TTC549 (cell line): Measurements from ENCODE around the gene RFFL.
"Not testable (repeated sequence)": the region's sequence is repeated elsewhere in the genome, so short reads cannot be mapped to it uniquely, and the experiment has no call there.

Experiments
- FAIRE-seq: peaks from 2 replicates; lab custom pipeline; 2012; peaks lifted over from hg19 to GRCh38; lab: Jason Lieb, UNC

The RFFL gene

DNA sequence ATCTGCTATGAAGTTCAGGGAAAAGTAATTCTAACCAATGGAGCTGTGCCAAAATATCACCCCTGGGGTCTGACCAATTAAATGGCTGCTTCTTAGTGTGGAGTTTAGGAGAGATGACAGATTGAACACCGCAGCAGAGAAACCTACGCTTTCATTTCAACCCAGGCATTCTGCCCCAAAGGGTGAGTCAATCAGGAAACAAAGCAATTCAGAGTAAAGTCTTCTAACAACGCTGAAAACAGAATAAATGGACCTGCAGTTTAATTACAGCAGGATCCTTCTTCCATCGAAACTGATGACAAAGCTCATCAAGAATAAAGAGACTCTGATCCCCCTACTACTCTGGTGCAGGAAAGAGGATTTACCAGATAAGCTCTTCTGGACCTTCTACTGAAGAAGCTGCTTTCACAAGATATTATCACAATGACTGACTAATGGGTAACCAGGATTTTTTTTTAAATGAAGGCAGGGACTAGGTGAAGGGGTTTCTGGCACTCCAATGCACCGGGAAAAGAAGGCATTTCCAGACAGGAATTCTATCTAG is 16.7 kb downstream of the RFFL start:
- no peak for FAIRE-seq

DNA sequence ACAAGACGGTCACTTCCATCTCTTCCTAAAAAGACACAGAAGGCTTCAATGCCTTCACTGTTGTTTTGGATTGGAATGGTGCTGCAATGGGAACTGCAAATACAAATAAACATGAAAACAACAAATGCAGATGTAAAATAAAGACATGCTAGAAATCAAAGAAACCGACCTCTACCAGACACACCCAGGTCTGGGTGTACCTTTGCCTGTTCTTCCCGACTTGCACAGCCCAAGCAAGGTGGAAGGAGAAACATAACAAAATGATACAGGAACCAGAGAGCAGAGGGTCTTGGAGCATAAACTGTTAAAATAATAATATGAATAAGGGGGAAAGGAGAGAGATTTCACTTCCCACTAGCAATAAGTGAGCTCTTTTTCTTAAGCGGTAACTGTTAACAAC is 17.3 kb downstream of the RFFL start:
- FAIRE-seq, result no peak

- FAIRE-seq, result not testable (repeated sequence)
These were observed 18.0 kb downstream of the RFFL start for GRCh38 chr17:35045458-35045979.

- FAIRE-seq, result no peak
These were observed 19.3 kb downstream of the RFFL start for GRCh38 chr17:35044181-35044580.

DNA sequence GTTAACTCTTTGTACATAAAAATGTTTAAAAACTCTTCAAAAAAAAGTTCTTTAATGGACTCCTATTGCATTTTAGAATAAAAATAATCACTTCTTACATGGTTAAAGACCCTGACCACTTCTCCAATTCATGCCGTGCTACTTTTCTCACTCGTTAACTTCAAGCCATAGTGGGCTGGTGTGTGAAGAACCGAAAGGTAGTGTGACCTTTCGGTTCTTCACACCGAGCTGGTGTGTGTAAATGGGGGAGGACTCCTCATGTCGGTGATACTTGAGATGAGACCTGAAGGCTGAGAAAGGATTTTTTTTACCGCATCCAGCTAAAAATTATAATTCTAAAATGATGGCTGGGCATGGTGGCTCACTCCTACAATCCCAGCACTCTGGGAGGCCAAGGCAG is 22.1 kb downstream of the RFFL start:
- no peak for FAIRE-seq

DNA sequence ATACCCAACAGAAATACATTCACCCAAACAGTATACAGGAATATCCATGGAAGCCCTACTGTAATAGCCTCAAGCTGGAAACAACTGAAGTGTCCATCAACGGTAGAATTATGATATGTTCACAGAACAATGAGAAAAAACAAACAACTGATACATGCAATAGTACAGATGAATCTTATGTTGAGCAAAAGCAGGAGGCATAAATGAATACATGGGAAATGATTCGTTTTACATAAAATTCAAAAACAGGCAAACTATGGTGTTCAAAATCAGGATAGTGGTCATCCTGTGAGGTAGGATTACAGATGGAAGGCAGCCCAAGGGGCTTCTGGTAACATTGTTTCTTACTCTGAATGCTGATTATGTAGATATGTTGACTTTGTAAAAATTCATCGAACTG is 25.1 kb downstream of the RFFL start:
- no peak for FAIRE-seq

DNA sequence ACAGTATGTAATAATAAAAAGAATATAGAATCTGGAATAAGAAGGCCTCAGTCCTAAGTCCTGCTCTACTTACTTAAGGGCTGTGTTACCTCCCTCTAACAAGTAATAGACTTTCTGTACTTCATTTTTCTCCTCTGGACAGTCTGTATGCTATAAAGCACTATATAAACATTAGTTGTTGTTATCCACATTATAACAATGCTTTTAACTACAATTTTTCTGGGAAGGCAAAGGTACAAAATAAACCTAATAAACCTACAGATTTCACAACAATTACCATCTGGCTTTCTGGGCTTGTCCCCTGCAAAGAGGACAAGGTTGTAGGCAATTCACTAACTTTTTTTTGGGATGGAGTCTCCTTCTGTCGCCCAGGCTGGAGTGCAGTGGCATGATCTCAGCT is 32.7 kb downstream of the RFFL start:
- no peak for FAIRE-seq

DNA sequence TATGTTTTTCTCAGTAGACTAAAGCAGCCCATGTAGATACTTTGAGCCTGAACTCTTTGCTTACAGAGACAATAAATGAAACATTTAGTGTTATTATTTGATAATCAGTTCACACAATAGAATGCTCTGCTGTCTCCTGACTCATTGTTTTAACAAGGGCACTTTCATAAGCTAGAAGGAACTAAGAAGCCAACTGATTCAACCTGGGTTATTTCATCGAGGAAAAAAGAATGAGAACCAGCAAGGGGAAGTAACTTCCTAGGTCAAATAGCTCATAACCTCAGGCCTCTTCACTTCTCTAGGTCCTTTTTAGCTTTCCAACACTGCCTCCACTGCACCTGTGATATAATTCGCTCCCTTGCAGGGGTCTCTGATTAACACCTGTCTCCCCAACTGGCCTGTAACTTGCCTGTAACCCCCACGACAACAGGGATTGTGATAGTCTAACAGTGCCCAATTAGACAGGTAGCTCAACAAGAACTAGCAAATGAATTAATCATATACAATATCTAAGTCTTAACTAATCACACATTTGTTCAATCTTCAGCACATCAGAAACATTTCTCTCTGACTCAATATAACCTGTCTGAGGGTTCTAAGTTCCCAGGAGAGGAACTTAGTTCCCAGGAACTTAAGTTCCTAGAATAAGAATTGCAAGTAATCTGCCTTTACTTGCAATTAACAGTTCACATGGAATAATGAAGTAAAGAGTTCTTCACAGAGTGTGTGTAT is 34.8 kb downstream of the RFFL start:
- no peak for FAIRE-seq

DNA sequence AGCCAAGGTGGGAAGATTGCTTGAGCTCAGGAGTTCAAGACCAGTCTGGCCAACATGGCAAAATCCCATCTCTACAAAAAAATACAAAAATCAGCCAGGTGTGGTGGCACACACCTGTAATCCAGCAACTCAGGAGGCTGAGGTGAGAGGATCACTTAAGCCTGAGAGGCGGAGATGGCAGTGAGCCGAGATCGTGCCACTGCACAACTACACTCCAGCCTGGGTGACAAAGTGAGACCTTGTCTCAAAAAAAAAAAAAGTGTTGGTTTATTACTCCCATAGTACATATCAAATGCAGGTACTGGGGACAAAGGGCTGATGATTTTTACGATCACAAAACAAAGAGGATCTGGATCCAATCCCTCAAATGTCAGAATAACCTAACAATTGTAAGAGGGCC is 35.4 kb downstream of the RFFL start:
- FAIRE-seq, result not testable (repeated sequence)

- FAIRE-seq, result no peak
These were observed 38.0 kb downstream of the RFFL start for GRCh38 chr17:35025541-35025940.

DNA sequence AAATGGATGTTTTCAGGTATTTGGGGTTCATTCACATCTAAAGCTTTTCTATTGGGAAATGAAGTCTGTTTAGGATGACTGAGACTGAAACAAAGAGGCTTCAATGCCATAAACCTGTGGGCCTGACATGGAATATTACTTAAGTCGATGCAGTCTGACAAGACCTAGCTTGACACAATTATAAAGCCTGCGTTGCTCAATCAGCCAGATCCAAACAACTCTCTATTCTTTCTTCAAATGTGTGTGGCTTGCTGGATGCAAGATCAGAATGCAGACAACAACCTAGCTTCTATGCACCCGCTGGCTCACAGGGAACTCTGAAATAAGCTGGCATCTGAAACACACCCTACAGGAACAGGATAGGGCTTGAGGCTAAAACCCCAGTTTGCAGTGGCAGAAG is 40.0 kb downstream of the RFFL start:
- FAIRE-seq, result no peak

GRCh38 chr17:35022536-35023063 is 40.9 kb downstream of the RFFL start:
- FAIRE-seq, result no peak

- no peak for FAIRE-seq
These were observed 41.8 kb downstream of the RFFL start for GRCh38 chr17:35021520-35022380.

- no peak for FAIRE-seq
These were observed 43.9 kb downstream of the RFFL start for GRCh38 chr17:35019386-35020179.

- no peak for FAIRE-seq
These were observed 44.7 kb downstream of the RFFL start for GRCh38 chr17:35018814-35019213.

DNA sequence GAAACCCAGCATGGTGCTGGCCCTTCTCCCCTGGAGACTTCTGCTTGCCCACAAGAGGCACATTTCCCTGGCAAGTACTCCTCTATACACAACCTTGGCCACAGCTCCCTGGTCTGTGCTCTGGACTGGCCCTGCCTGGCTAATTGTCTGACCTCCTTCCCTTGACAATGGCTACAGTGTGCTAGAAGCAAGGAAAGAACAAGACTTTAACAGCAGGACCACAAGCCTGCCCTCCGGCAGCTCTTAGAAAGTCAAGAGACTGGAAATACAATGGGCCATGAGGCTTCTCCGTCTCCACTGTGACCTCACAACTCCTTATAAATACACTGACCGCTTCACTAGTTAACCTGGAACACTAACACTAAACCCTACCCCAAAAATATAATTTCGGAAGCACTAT is 46.5 kb downstream of the RFFL start:
- no peak for FAIRE-seq

- FAIRE-seq, result no peak
These were observed 47.1 kb downstream of the RFFL start for GRCh38 chr17:35016369-35016768.

- no peak for FAIRE-seq
These were observed 51.8 kb downstream of the RFFL start for GRCh38 chr17:35011671-35012216.

GRCh38 chr17:35010093-35010492 is 53.4 kb downstream of the RFFL start:
- no peak for FAIRE-seq

GRCh38 chr17:35006961-35007360 is 56.5 kb downstream of the RFFL start:
- no peak for FAIRE-seq

DNA sequence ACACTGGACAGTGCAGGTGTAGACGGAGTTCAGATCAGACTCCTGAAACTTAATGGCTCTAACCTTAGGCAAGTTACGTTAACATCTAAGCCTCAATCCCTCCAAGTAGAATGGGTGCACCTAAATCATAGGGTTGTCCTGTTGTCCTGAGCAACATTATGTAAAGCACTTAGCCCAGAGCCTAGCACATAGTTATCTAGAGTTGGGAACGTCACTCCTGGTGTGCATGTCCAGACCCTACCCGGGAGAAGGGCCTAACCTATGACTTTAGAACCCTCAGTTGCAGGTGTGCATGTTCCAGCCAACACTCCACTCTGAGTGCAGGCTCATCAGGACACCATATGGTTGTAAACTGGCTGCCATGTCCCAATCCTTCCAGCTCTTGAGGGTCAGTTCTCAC is 57.2 kb downstream of the RFFL start:
- no peak for FAIRE-seq

DNA sequence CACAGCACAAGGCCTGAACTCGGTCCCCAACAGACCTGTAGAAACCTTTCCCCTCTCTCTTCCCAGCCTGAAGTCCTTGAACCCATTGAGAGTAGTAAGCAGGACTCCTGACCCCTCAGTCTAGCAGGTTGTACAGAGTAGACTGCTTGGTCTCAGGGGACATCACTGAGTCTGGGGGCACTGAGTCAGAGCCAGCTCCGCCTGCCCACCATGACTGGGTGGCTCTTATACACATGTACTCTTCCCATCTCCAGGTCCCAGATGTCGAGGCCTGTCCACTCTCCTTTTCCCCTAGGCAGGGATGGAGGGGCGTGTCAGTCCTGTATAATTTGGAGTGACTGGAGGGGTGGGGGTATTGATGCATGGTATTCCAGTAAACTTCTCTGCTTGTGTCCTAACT is 59.7 kb downstream of the RFFL start:
- FAIRE-seq, result no peak
